ENCODE results near the gene RET.

DNA sequence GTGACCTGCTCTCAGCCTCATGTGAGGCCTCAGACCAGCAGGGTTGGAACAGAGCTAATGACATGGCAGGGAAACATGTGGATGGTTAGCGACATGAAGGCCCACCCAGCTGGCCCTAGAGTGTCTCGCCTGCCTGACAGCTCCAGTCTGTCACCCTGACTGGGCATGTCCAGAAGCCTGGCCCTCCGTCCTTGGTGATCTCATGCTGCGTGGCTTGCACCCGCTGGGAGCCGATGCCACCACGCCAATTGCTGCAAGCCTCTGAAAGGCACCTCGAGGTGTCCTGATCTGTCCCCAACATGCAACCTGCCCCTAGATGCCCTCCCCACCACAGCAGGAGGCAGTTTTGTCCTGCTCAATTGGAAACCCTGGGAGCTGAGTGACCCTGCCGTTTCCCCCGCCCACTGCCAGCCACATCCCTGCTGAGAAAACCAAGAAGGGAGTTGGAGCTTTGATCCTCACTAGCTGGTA lies 27.8 kb upstream of the RET start:
- TF ChIP-seq, protein P1, sequence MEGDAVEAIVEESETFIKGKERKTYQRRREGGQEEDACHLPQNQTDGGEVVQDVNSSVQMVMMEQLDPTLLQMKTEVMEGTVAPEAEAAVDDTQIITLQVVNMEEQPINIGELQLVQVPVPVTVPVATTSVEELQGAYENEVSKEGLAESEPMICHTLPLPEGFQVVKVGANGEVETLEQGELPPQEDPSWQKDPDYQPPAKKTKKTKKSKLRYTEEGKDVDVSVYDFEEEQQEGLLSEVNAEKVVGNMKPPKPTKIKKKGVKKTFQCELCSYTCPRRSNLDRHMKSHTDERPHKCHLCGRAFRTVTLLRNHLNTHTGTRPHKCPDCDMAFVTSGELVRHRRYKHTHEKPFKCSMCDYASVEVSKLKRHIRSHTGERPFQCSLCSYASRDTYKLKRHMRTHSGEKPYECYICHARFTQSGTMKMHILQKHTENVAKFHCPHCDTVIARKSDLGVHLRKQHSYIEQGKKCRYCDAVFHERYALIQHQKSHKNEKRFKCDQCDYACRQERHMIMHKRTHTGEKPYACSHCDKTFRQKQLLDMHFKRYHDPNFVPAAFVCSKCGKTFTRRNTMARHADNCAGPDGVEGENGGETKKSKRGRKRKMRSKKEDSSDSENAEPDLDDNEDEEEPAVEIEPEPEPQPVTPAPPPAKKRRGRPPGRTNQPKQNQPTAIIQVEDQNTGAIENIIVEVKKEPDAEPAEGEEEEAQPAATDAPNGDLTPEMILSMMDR (IDR thresholded peaks at IDR 0.05; ENCODE audit: insufficient read depth, low read depth, low read length): no peak
- TF ChIP-seq EZH2 (IDR thresholded peaks at IDR 0.05; ENCODE audit: insufficient read depth, low read length): no peak
